NCI-H1417 (cell line): ENCODE measurements around the gene ATP8B3.

Experiments used
- DNase-seq, 3 experiments: peaks; one replicate each; lab custom pipeline; 2025; lab: John Stamatoyannopoulos, UW

ATP8B3 gene, protein sequence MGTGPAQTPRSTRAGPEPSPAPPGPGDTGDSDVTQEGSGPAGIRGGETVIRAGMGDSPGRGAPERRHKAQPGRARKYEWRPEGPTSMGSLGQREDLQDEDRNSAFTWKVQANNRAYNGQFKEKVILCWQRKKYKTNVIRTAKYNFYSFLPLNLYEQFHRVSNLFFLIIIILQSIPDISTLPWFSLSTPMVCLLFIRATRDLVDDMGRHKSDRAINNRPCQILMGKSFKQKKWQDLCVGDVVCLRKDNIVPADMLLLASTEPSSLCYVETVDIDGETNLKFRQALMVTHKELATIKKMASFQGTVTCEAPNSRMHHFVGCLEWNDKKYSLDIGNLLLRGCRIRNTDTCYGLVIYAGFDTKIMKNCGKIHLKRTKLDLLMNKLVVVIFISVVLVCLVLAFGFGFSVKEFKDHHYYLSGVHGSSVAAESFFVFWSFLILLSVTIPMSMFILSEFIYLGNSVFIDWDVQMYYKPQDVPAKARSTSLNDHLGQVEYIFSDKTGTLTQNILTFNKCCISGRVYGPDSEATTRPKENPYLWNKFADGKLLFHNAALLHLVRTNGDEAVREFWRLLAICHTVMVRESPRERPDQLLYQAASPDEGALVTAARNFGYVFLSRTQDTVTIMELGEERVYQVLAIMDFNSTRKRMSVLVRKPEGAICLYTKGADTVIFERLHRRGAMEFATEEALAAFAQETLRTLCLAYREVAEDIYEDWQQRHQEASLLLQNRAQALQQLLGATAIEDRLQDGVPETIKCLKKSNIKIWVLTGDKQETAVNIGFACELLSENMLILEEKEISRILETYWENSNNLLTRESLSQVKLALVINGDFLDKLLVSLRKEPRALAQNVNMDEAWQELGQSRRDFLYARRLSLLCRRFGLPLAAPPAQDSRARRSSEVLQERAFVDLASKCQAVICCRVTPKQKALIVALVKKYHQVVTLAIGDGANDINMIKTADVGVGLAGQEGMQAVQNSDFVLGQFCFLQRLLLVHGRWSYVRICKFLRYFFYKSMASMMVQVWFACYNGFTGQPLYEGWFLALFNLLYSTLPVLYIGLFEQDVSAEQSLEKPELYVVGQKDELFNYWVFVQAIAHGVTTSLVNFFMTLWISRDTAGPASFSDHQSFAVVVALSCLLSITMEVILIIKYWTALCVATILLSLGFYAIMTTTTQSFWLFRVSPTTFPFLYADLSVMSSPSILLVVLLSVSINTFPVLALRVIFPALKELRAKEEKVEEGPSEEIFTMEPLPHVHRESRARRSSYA (N-terminal part only)

DNA sequence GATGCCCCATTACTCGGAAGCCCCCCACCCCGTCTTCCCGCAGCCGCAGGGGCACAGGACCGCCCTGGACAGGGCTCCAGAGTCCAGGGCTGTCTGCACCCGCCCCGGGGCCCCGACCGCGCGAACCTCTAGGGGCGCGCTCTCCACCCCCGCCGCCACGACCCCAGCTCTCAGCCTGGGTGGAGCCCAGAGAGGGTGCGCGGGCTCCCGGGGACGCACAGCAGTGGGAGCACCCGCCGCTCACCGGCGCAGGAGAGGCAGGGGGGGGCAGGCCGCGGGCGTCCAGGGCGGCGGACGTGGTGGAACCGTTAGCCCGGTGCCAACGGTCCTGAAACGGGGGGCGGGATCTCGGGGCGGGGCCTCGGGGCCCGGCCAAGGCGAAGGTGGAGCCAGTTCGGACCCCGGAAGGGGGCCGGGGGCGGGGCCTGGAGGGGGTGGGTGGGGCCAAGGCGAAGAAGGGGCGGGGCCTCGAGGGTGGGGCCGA lies at the start of gene ATP8B3:
TSS of gene ATP8B3 (minus strand) at position 335 of the 484 bp plus-strand sequence. CDS start 540 bp downstream, outside the sequence.
- DNase-seq: no peak

DNA sequence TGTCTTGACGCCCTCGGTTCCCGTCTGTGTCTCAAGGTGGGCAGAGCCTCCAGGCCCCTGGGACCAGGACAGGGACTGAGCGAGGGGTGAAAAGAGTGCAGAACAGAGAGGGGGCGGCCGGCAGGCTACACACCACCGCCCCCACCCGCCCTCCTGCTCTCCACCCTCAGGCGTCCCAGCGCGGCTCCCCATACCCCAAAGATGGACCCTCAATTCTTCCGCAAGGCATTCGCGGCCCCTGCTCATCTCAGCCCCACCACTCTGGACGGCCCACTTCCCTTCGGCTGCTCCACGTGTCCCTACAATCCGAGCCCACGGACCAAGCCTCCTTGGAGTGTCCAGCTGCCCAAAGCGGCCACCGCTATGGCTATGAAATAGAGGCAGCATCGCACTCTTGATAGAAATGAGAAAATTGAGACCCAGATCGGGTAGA lies 49.5 kb upstream of the ATP8B3 start:
- no peak for DNase-seq

DNA sequence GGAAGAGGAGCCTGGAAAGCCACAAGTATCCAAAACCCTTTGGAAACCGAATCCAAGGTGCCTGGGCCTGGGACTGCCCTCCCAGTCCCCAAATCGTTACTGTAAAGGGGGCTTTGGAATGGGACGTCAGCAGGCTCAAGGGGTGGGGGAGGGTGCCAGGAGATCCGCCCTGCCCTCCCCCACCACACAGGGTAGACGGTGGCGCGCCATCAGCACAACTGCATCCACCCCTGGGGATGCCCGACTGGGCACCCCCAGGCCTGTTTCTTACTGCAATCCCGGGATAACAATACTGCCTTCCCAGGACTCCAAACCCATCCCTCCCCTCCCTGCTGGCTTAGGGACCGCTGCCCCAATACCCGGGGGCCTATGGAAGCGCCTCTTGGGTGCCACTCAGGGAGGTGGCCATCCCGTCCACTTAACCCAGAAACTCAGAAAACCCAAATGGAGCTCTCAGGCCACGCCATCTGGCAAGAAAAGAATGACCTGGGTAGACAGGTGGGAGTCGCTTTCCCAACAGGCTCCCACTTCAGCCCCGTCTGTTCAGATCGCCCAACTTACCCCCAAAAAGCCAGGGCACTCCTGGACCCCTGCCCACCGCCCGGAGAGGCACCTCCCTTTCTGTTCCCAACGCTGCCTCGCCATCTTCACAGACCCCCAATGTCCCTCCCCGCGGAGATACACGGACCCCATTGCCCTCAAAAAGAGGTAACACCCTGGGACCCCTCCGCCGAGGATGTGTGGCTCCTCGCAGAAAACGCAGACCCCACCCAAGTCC lies 48.9 kb upstream of the ATP8B3 start:
- DNase-seq: no peak

DNA sequence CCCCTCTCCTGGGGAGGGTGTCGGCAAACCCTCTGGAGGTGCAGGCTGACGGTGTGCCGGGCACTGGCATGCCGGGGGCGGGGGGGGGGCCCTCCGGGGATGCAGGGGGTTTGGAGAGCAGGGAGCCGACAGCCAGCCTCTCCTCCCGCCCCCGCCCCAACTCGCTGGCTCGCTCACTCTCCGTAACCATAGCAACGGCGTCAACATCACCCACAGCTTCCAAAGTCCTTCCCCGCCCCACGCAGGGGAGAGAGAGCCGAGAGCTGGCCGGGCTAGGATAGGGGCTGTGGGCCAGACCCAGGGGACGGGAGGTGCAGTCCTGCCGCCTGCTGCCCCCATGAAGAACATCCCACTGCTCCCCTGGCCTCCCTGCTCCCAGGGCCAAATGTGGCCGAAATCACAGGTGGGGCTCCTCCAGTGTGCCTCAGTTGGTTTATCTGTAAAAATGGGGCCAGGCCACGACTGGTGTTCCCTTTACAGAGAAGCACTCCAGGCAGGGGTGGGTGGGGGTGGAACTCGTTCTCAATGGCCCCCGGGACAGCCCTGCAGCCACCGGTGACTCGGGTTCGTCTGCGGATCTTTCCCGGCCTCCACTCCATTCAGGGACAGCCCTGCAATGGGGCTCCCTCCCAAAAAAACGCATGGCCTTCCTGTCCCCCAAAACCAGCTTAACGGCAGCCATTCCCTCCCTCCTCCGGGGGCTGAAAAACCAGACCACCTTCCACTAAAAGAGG lies 48.1 kb upstream of the ATP8B3 start:
- peak; percentile 11 to 83 (median 65) for DNase-seq

DNA sequence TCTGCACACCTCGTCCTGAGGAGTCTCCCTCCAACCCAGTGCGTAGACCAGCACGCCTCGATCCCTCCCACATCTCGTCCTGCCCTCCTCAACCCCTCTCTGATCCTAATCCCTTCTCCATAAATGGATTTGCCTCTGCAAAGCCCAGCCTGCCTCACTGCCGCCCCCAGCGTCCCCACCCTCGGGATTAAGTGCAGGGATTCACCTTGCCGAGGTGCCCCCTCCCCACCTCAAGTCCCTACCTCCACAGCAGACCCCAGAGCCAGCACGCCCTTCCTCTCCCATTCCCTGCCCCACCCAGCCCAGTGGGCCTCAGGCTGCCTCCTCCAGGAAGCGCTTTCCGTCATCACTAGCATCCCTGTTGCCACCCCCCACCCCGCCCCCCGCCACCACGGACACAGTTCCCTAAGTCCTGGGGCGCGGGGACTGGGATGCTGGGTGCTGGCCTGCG lies 47.3 kb upstream of the ATP8B3 start:
- DNase-seq: no peak

DNA sequence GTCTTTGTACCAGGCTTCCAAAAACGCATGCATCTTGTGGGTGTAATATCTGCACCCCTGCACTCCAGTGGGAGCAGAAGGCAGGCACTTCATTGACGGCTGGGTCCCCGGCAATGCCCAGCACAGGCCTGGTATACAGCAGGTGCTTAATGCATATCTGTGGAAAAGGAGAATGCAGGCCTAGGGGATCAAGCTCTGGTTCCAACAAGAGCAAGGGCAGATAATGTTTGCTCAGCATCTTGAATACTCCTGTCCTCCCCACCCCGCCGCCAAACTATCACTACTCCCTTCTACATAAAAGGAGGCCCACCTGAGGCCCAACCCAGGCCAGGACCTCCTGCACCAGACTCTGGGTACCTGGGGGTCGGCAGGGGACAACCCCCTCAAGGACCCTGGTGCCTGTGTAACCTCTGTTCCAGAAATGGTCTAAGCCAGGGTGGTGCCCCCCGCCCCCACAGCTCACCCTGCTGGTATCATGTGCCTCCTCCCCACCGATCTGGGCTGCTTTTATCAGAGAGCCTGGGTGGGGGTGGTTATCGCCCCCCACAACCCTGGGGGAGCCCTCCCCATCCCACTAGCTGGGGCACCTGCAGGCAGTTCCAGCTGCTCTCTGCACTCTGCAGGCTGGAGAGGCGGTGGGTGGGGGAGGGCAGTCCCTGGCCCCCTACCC lies 46.5 kb upstream of the ATP8B3 start:
- DNase-seq: no peak

DNA sequence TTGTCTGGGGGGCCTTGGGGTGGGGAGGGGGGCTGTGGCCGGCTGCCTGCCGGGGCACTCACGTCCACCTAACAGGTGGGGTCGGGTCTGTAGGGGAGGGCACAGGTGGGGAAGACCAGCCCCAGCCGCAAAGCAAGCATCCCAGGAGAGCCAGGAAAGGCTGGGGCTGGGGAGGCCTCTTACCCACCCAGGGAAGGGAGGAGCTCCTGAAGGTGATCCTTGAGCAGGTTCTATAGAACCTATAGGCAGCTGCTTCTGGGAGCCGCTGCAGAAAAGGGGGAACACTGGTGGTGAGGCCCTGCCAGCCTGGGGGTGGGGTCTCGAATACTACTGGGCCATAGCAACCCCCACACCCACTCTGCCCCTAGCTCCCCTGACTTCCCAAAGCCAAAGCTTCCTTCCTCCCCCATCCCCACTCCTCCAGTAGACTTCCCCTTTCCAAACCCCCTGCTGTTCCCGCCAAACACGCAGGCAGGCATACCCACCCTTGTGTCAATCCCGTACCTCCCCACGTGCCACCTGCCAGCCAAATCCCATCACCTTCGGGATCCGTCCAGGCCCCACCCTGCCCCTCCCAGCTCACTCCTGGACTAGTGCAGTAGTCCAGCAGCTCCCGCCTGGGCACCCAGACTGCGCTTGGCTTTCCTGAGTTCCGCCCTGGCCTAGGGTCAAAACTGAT lies 45.7 kb upstream of the ATP8B3 start:
- no peak for DNase-seq

DNA sequence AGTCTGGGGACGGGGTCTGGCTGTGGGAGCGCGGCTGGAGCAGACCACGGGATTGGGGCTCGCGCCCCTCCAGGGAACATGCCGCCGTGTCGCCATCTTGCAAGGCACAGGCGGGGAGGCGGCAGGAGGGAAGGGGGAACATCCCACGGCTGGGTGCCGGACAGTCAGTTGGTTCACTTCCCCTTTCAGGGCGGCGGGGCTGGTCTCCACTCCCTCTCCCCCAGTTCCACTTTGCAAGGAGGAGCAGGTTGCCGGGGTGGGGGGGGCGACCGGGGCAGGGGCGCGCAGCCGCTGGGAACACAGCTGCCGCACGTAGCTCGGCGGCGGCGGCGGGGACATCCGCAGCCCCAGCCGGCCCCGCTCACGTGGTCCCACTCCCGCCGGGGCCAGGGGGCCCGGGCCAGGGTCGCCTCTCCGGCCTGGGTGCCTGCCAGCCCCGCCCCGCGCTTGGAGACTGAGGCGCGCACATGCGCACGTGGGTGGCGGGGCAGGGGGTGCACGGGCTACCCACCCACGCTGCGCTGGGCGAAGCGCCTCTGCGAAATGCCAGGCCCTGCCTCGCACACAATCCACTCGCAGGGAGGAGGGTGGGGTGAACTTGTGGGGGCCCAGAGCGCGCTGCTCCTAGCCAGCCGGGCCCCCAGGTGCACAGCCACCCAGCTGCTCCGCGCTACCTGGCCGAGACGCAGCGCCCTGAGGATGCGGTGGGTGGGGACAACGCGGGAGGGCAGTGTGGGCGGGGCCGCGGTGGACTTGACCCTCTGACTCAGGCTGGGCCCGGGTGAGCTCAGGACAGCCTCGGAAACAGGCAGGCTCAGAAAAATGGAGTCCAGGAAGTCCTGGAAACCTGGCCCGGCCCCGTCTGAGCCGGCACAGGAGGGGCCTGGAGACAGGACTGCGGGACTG lies 44.9 kb upstream of the ATP8B3 start:
- DNase-seq: peak in 1 of 3 experiments; percentile 28

DNA sequence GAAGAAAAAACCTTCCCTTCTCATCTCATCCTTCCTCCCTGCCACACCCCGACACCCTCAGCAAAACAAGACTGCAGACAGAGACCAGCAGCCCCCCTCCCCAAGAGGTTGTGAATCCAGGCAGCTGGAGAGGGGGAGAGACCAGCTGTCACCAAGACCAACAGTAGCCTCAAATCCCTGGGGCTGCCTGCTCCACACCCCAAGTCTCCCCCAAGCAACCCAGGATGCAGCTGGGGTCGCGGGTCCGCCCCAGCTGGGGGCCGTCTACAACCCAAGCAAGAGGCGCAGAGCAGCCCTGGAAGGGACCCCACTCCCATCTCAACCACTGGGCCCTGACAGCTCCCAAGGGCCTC lies 44.2 kb upstream of the ATP8B3 start:
- no peak for DNase-seq

DNA sequence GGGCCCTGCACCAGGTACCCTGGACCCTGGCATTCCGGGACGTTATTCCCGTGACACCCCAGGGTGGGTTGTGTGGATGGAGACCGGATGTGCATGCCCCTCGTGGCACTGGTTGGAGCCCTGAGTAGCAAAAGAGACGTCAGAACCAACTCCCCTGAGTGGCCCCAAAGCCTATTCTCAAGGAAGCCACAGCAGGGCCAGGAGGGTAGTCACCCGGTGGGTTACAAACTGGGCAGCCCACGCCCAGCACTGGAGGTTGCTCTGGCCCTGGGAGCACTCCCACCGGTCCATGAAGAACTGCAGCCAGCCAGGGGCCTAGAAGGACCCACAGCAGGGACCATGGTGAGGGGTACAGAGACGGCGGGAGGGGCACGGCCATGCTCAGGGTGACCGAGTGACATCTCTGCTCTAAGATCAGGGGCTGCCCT lies 43.8 kb upstream of the ATP8B3 start:
- no peak for DNase-seq

DNA sequence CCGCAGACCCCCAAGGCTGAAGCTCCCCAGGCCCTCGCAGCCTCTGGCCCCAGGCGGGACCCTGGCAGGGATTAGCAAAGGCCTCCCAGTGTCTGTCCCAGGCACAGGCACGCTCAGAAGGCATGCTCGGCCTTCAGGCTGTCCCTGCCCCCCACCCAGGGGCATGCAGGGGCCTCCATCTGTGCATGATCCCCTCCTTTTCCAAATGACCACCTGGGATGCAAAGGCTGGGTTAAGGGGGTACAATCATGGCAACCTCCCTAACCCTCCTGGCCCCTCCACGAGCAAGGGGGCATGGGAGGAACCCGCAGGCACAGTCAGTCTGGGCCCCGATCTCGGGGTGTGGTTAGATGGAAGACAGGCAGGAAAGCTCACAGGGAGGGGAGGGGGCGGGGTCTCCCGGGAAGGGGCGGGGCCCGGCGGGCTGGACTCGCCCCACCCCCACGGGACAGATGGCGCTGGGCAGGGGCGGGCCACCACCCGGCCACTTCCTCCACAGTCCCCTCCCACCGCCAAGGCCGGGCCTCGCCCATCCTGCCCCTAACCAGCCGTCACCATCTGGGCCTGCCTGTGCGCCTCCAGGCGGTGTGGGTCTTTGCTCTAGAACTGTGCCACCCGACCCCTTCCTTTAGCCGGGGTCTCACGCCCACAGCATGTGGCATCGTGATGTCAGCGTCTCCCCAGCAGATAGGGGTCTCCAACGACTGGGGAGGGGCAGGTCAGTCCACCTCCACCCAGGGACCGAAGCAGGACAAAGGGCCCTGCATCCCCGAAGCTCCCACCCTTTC lies 43.2 kb upstream of the ATP8B3 start:
- DNase-seq: peak; percentile 39 to 53 (median 46)

DNA sequence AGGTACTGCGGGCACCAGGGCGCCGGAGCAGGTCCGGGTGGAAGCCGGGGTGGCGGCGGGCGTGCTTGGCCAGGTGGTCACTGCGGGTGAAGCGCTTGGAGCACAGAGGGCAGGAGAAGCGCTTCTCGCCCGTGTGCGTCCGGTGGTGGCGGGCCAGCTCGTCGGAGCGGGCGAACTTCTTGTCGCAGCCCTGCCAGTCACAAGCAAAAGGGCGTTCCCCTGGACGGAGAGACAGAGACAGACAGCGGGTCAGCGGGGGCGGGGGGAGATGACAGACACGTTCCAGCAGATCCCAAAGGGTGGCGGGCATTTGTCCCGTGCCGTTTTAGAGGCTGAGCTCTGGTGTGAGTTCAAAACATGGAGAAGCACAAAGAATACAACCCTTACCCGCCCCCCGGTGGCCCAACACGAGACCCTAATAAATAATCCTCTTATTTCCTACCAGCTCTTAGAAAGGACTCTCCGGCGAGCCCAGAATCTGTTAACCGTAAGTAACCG lies 42.5 kb upstream of the ATP8B3 start:
- DNase-seq: no peak

DNA sequence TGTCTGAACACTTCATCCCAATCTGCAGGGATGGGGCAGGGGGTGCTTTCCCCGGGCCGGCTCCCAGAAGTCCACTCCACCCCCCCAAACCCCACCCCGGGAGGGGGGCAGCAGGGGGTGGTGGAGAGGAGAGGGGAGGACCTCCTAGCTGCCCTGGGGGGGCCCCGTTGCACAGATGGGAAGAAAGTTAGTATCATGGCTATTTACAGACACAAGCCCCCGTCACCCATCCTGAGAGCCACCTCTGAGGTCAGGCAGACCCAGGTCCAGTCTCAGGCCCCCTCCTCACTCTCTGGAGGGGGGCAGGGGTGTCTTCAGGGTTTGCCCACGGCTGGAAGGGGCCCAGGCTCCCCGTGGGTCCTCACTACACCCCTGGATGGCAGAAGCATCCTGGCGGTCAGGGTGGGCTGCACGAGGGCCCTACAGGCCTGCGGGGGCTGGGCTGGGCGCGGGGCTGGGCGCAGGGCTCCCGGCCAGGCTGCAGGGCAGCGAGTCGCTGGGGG lies 42.0 kb upstream of the ATP8B3 start:
- DNase-seq: no peak

DNA sequence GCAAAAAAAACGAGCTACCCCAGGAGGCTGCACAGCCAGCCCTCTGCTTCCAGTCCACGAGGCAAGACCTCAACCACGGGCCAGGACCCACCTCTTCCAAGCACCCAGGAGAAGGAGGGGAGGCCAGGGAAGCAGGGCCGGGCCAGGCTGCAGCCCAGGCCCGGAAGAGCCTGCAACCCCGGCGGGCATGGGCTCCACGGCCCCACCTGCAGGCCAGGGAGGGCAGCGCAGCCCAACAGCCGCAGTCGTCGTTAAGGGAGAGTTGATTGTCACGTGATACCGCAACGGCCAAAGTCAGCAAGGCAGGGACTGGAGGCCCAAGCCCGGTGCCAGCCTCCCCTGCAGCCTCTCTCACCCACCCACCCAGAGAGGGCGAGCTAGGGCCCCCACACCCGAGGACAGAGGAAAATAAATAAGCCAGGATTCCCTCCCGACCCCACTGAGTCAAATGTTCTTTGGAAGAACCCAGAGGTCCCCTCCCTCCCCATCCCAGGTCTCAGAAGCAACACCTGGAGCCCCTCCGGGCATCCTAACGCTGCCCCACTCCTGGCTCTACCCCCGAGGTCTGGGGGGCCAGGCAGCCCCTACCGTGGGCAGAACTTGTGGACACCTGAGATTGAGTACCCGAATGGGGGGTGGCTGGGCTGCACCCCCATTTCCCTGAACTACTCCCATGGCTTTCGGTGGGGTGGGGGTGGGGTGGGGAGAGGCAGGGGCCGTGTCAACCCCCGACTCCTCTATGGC lies 41.4 kb upstream of the ATP8B3 start:
- DNase-seq: peak; percentile 20 to 64 (median 35)

DNA sequence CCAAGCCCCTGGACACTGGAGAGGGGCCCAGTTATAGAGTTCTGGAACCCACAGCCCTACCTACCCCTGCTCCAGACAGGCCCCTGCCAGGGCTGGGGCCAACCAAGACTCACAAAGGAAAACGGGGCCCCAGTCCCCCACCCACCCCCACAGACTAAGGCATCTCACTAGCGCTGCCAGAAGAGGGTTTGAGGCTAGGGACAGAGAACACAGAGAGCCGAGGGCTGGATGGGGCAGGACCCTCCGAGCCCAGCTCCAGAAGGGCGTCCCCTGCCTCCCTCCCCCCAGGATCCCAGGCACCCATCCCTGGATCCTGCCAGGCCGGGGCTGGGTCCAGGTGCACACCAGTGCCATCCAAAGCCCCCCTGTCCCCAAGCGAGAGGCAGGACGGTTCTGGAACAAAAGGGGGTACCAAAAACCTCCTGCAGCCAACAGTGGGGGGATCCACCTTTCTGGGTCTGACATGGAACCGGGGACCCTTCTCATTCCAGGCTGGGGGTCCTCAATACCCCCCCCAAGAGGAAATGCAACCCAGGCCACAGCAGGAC lies 40.6 kb upstream of the ATP8B3 start:
- no peak for DNase-seq
